HepG2 (cell line): Measurements from ENCODE around the gene TRDMT1. TPM values are rescaled to one million over a fixed set of nuclear protein-coding genes. Genes with fewer than 3 reads are reported as not detected.
A peak's percentile ranks its signal among the peaks of the same experiment; 100 is the strongest.

Experiments used
- ATAC-seq: fragments of 200-7000 bp; cut with Tn5 transposase; 3 replicates; pipeline ENCODE4 v1.9.1; 2020; ENCODE audit warnings: mild to moderate bottlenecking, moderate library complexity
- BruUV-seq: library from RNA; stranded (reverse); fragments of 400-500 nt; replicated peaks from 2 replicates; lab custom pipeline; 2021; lab: Mats Ljungman, UMichigan
- CTCF ChIA-PET: fragments of 300-600 bp; formaldehyde crosslinking; extraction: SDS; loops from one replicate; lab custom pipeline; 2021; ENCODE audit warnings: low total read pairs, inconsistent platforms, low intra/inter-chr PET ratio; lab: Yijun Ruan, JAX
- POLR2A ChIA-PET: fragments of 350-600 bp; sonication (Branson Sonifier 250); formaldehyde crosslinking; loops from one replicate; lab custom pipeline; 2020; ENCODE audit warnings: antibody characterized with exemption, inconsistent platforms; lab: Yijun Ruan, JAX
- DNase-seq: peaks from one replicate; pipeline ENCODE4 v3.0.0-alpha.2; 2015; ENCODE audit warnings: low spot score
- FAIRE-seq: peaks from 3 replicates; lab custom pipeline; 2011; peaks lifted over from hg19 to GRCh38; lab: Jason Lieb, UNC
- H2AFZ ChIP-seq: one replicate; pipeline ENCODE4 v1.6.1; 2011; ENCODE audit warnings: low read length, inconsistent platforms
- H3K27ac ChIP-seq: fragments of 300-600 bp; 3 replicates; pipeline ENCODE4 v1.8.0; 2011; ENCODE audit warnings: mixed run types, mild to moderate bottlenecking, mixed read lengths, low read length, inconsistent platforms; ENCODE audit not compliant: insufficient read depth; ENCODE audit errors: extremely low read length
- H3K27me3 ChIP-seq, 2 experiments: fragments of 200-600 bp in 1 of 2; 2 replicates in 1 of 2; 3 replicates in 1 of 2; pipeline versions ENCODE4 v1.6.0 to v1.8.0; 2011; ENCODE audit warnings: low read length in 2 of 2, mild to moderate bottlenecking in 2 of 2, moderate library complexity in 2 of 2, inconsistent platforms in 1 of 2; ENCODE audit not compliant: insufficient read depth in 2 of 2, control insufficient read depth in 1 of 2
- H3K36me3 ChIP-seq, 2 experiments: fragments of 200-600 bp in 1 of 2; replicated peaks in 1 of 2; 2 replicates in 1 of 2; 3 replicates in 1 of 2; pipeline versions ENCODE4 v1.5.1 to v1.8.0; 2011; ENCODE audit warnings: low read length in 2 of 2, inconsistent platforms in 1 of 2; ENCODE audit not compliant: insufficient read depth in 2 of 2, control insufficient read depth in 1 of 2
- H3K4me1 ChIP-seq: 2 replicates; pipeline ENCODE4 v1.5.1; 2012; ENCODE audit warnings: low read length, inconsistent platforms; ENCODE audit not compliant: insufficient read depth
- H3K4me2 ChIP-seq: 2 replicates; pipeline ENCODE4 v1.6.0; 2011; ENCODE audit warnings: low read depth, low read length, inconsistent platforms
- H3K4me3 ChIP-seq, 3 experiments: fragments of 200-600 bp in 1 of 3; sonication (generic), shearing (Covaris generic) in 1 of 3; replicated peaks in 1 of 3; 2 replicates each; pipeline ENCODE4 v1.5.1; 2011 to 2016; ENCODE audit warnings: low read length in 3 of 3, inconsistent platforms in 2 of 3, low read depth in 2 of 3, mild to moderate bottlenecking in 2 of 3, control low read depth in 1 of 3, mixed read lengths in 1 of 3; ENCODE audit not compliant: insufficient read depth in 1 of 3
- H3K79me2 ChIP-seq: one replicate; pipeline ENCODE4 v1.6.1; 2011; ENCODE audit warnings: low read length, inconsistent platforms; ENCODE audit not compliant: insufficient read depth
- H3K9ac ChIP-seq: 2 replicates; pipeline ENCODE4 v1.6.0; 2011; ENCODE audit warnings: mild to moderate bottlenecking, low read depth, low read length, inconsistent platforms; ENCODE audit not compliant: insufficient read depth
- H3K9me3 ChIP-seq: 2 replicates; pipeline ENCODE4 v1.5.1; 2012; ENCODE audit warnings: mild to moderate bottlenecking, low read length
- H4K20me1 ChIP-seq: 2 replicates; pipeline ENCODE4 v1.6.0; 2011; ENCODE audit warnings: inconsistent platforms, mild to moderate bottlenecking, low read length, moderate library complexity; ENCODE audit not compliant: insufficient read depth
- ARNT2 ChIP-seq: sonication (generic); formaldehyde crosslinking; IDR thresholded peaks from 2 replicates; pipeline ENCODE4 v1.8.0; 2022; ENCODE audit warnings: mild to moderate bottlenecking, low read depth, missing genetic modification reagents, moderate library complexity
- SOX13 ChIP-seq, 3 experiments: fragments of 450-650 bp in 1 of 3; sonication (generic) in 1 of 3; formaldehyde crosslinking in 1 of 3; IDR thresholded peaks in 2 of 3; conservative IDR thresholded peaks in 1 of 3; 2 replicates each; pipeline versions ENCODE4 v1.5.0 to v1.6.1; 2016 to 2020; ENCODE audit warnings: antibody characterized with exemption in 1 of 3, mild to moderate bottlenecking in 1 of 3, missing compliant biosample characterization in 1 of 3, missing genetic modification reagents in 1 of 3, moderate library complexity in 1 of 3
- SOX5 ChIP-seq: IDR thresholded peaks from 2 replicates; pipeline ENCODE4 v1.6.1; 2016; ENCODE audit warnings: borderline replicate concordance
- ZNF619 ChIP-seq: sonication (generic); formaldehyde crosslinking; IDR thresholded peaks from 2 replicates; pipeline ENCODE4 v1.4.0; 2020; ENCODE audit warnings: mild to moderate bottlenecking, missing genetic modification reagents
- ZNF652 ChIP-seq: IDR thresholded peaks from 2 replicates; pipeline ENCODE4 v1.6.1; 2016; ENCODE audit warnings: low read depth, borderline replicate concordance
- ZZZ3 ChIP-seq: sonication (generic); formaldehyde crosslinking; IDR thresholded peaks from 2 replicates; pipeline ENCODE4 v1.4.0; 2020; ENCODE audit warnings: missing genetic modification reagents, mild to moderate bottlenecking, borderline replicate concordance
- WGBS: methylation state at CpG from one replicate; pipeline ENCODE4 v1.1.6; 2017; ENCODE audit warnings: low lambda C conversion rate; 5-methylcytosine and 5-hydroxymethylcytosine counted together
- in situ Hi-C: cut with HindIII; loops from 2 replicates; pipeline ENCODE4 v1.10.0; 2017; ENCODE audit warnings: low pct_unique_long_range_greater_than_20kb; ENCODE audit not compliant: extremely low pct_ligation_motif_present
- intact Hi-C: fragments of 100-400 bp; cut with micrococcal nuclease; formaldehyde crosslinking; loops from one replicate; pipeline ENCODE4 v1.10.0; 2022; ENCODE audit not compliant: unreplicated experiment
- polyA plus RNA-seq, 8 experiments: library from polyadenylated mRNA; depleted of rRNA in 3 of 8; stranded (reverse) in 7 of 8; unstranded in 1 of 8; fragments of >200 nt; fragmentation: Illumina TruSeq in 4 of 8; extraction: Trizol in 4 of 8; gene quantifications; 2 replicates each; pipeline versions ENCODE4 v1.2.1 to v1.2.3, GENCODE V29; 2011 to 2016; ENCODE audit warnings: low read depth in 4 of 8, missing spikeins in 1 of 8, mixed read lengths in 1 of 8; ENCODE audit not compliant: insufficient read depth in 1 of 8
- total RNA-seq, 5 experiments: library from RNA; depleted of rRNA; stranded (reverse); fragments of >200 nt; fragmentation: Illumina TruSeq; extraction: Trizol; gene quantifications; 2 replicates each; pipeline ENCODE4 v1.2.3, GENCODE V29; 2016; ENCODE audit warnings: low read depth in 1 of 5

TRDMT1 gene
- total and polyA plus RNA-seq, 2 of the 13 experiments (the other 11 are each of a cell fraction or from before 2014, with no cell fraction given): 2.0 to 3.0 TPM

- TF ChIP-seq ZZZ3 (CRISPR knock-in tag): no peak
- no peak for TF ChIP-seq ARNT2
- no peak for TF ChIP-seq SOX13 (IDR thresholded peaks at IDR 0.05)
- TF ChIP-seq SOX13 (CRISPR knock-in tag; conservative IDR thresholded peaks at IDR 0.05 in 1 of 2, IDR thresholded peaks at IDR 0.05 in 1 of 2): peak in 1 of 2 experiments; percentile 77; a peak in 2 of 4 replicates
- TF ChIP-seq SOX5 (CRISPR knock-in tag): peak; percentile 53; the same call in 1 of the 2 replicates
Observed at GRCh38 chr10:17123961-17124360, 77.5 kb downstream of the TRDMT1 start (continued).

GRCh38 chr10:17122726-17123661 lies 78.5 kb downstream of the TRDMT1 start:
- Histone ChIP-seq H2AFZ (no peak overlapping the region), H3K4me2 (no peak overlapping the region), H3K27me3 (no peaks in the 10 kb centered on the region), H3K9ac (no peak overlapping the region), H3K79me2 (no peaks in the 10 kb centered on the region), H3K4me3 (no peak overlapping the region), H3K9me3 (no peaks in the 10 kb centered on the region), H3K36me3 (no peaks in the 10 kb centered on the region), H3K27ac (no peak overlapping the region), H4K20me1 (no peaks in the 10 kb centered on the region), H3K4me1 (peaks cover 38% of the 10 kb centered on the region)
- ChIA-PET CTCF (no interaction called here), POLR2A (interaction anchor here (0.6 kb wide), 2 partner anchors 27 to 504 kb away, joined by 3 to 4 read pairs; no protein-coding TSS in a partner anchor)
- FAIRE-seq: no peak
- in situ Hi-C loops: no loop called here
- no TSS peak for BruUV-seq
- no peak for DNase-seq
- intact Hi-C loops: no loop called here
- no peak for ATAC-seq
- TF ChIP-seq ZNF619 (no peak), ZNF652 (CRISPR knock-in tag) (peak; percentile 47; the same call in 1 of the 2 replicates)
- 37% methylated on average over 5 of the region's 5 CpGs for WGBS
